Hindlimb muscle (tissue), 1 donor: Measurements from ENCODE around the gene CEP131. TPM values are rescaled to one million over a fixed set of nuclear protein-coding genes. Genes with fewer than 3 reads are reported as not detected.

Experiments used
- DNase-seq: peaks from one replicate; pipeline ENCODE4 v3.0.0-alpha.2; 2013
- polyA plus RNA-seq: library from polyadenylated mRNA; unstranded; fragments of 120-200 nt; gene quantifications from one replicate; pipeline ENCODE4 v1.2.1, GENCODE V29; 2013; ENCODE audit not compliant: insufficient read length

Gene CEP131
- polyA plus RNA-seq, 1 donor, result 15.4 TPM

- DNase-seq, result no peak
These were observed 38.2 kb downstream of the CEP131 start for GRCh38 chr17:81184555-81184954.

DNA sequence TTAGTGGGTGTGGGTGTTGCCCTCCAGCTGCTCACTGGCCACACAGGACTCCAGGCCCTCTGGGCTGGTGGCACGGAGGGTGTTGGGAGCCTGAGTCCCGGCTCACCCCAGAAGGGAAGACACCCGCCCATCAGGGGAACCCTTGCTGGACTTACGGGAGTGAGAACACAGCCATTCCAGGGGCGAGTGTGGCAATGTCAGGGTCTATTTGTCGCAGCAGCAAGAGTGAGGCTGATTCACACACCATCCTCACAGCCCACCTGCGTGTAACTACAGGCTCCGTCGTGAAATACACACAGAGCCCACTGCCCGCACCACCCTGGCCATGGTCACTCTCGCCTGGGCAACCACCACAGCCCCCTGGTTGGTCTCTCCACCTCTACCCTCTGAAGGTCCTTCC is 39.0 kb downstream of the CEP131 start:
- DNase-seq, result no peak

DNA sequence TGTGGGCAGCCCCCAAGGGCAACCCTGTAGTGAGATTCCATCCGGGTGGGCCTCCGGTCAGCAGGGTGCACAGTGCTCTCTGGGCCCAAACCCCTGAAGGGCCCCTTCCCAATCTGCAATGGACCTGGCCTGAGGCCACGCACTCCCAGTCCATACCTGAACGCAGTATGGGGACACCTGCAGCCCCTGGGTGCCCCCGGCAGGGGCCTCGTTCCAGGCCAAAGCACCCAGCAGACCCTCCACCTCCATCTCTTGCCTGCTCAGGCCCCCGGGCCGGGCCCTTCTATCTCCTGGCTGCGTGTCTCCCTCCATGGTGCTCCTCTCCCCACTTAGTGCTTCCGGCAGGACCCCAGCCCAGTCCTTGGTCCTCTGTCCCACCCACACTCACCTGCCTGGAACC is 39.4 kb downstream of the CEP131 start:
- no peak for DNase-seq

DNA sequence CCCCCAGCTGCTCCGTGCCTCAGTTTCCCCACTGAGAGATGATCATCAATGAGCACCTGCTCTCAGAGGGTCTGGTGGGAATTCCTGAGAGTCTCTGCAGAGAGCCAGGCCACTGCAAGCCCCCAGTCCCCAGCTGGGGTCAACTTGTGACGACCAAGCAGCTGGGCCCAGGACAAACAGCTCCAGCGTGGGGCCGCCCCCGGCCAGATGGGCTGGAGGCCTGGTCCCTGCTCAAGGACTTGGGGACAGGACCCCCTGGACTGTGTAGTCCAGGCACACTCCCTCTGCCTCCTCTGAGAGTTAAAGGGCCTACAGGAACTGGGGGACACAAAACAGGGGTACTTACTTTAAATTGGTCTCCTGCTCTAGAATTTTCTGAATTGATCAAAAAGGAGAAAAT is 40.2 kb downstream of the CEP131 start:
- no peak for DNase-seq

DNA sequence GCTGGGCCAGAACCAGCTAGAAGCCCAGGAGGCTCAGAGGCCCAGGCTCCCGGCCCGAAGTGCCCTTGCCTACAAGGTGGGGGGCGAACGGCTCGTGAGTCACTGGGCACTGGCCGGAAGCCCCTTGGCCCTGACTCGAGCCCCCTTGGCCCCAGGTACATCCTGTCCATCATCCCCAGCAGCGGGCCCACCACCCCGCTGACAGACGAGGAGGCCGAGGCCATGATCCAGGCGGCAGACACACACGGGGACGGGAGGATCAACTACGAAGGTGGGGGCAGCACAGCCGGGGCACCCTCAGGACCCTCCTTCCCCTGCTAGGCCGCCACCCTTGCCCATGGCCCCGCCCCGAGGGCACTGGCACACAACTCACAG is 41.0 kb downstream of the CEP131 start:
- DNase-seq, result no peak

- DNase-seq, result no peak
These were observed 41.6 kb downstream of the CEP131 start for GRCh38 chr17:81180836-81181810.

DNA sequence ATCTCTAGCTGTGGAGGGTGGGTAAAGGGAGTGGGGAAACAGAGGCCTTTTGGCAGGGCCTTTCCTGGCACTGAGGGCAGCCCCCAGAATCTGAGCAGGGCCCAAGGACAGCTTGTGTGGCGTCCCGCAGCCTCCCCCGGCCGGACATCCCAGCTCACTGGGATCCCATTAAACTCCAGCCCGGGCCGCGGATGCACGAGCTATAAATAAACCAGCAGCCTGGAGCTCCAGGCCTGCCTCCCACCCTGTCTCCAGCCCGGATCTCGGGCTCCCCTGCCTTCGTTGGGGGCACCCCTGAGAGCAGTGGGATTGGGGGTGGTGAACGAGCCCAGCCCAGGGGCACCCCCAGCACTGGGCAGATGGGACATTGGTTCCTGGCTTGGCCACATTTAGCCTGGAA is 42.9 kb downstream of the CEP131 start:
- DNase-seq, result no peak

DNA sequence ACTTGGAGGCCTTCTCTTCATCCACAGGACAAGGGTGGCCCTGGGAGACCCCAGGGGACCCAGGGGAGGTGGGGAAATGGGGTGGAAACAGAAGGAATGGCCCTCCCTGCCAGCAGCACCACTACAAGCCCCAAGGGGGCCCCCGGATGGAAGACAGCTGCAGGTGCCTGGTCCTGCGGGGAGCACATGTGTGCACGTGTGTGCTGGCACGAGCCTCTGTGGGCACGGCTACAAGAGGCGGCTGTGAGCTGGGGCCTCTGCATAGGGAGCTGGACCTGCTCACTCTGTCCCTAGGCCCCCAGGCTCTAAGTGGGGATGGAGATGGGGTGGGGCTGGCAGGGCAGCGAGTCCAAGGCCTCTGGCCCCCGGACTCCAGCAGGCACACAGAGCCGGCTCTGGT is 43.5 kb downstream of the CEP131 start:
- DNase-seq, result no peak

DNA sequence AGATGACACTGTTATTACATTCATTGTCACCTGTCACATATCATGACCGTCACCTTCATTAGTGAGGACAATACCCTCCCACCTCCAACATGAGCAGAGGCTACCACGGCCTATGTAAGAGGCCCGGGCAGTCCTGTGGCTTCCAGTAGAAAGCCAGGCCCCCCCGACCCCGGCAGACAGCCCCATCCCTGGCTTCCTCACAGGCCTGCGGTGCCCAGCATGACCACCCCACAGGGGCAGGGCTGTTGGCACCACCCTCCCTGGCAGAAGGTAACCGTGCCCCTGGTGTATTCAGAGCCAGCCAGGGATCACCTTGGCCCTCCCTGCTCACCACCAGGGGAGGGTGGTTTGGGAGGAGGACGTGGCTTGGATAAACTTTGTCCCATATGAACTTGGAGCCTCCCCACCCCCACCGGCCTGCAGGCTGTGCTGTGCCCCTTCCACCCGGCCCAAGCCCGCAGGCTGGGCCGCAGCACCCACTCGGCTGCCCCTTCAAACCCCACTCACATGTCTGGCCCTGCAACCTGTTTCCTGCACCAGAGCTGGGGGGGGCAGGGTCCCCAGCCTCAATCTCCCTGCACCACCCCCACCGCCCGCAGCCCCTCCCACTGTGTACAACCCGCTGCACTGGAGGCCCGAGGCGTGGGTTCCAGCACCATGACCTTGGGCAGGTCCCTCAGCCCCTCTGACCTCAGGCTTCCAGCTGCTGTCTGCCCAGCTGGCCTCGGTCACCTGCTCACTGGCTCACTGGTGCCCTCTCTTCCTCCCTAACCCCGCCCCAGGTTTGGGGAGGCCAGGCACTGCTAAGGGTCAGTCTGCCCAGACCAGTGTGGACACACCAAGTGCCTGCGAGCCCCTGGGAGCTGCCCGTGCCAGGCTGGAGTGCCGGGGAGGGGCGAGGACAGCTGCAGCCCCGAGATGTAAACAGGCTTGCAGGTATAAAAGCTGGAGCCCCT is 44.4 kb downstream of the CEP131 start:
- no peak for DNase-seq

DNA sequence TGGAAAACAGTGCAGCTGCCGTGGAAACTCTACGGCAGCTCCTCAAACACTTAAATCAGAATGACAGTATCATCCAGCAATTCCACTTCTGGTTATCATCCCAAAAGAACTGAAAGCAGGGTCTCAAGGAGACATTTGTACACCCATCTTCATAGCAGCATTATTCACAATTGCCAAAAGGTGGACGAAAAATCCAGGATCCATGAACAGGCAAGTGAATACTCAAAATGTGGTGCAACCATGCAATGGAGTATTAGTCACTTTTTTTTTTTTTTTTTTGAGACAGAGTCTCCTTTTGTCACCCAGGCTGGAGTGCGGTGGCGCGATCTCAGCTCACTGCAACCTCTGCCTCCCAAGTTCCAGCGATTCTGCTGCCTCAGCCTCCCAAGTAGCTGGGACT is 46.1 kb downstream of the CEP131 start:
- DNase-seq, result no peak

- DNase-seq, result no peak
These were observed 49.0 kb downstream of the CEP131 start for GRCh38 chr17:81173762-81174155.

- DNase-seq, result no peak
These were observed 49.6 kb downstream of the CEP131 start for GRCh38 chr17:81173052-81173761.

DNA sequence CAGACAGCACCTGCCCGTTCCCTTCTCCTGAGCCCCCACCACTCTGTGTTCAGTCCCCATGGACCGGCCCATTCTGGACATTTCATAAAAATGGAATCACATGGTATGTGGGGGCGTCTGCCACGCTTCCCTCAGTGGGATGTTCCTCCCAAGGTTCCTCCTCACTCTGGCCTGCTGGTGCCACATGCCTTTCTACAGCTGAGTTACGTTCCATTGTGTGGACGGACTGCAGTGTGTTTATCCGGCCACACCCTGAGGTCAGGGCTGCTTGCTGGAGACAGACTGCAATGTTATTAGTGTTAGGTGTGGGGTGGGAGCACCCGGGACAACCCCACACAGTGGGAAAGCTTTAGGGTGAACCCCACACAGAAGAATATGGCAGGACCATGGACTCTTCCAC is 50.8 kb downstream of the CEP131 start:
- DNase-seq, result no peak

DNA sequence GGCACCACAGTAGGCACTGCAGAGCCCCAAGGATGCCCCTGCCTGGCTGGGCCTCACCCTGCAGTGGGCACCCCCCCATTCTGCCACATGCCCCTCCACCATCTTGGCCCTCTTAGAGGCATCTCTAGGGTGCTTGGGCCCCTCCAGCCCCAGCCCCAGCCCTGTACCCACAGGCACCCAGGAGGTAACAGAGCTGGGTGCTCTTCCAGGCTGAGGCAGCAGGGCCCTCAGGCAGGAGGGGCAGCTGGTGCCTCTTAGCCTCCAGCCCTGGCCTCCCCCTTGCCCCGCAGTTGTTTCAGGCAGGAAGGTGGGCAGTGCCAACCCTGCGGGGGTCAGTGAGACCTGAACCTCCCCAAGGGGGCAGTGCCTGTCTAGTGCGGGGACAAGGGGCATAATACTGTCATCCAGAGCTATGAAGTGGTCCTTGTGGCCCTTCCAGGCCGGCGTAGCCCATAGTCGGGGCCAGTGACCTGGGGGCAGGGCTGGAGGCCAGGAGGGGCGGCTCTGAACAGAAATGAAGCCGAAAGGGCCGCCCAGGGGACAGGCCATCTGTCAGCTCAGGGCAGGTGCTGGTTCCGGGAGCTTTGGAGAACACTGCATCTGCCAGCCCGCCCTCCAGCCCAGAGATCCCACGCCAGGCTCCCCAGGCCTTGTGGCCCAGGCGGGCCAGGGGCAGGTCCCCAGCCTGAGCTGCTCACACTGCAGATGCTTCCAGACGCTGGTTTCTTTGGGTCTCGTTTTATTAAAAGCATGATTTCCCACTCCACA is 51.9 kb downstream of the CEP131 start:
- DNase-seq, result no peak

GRCh38 chr17:81169870-81170309 is 52.9 kb downstream of the CEP131 start:
- DNase-seq, result no peak

DNA sequence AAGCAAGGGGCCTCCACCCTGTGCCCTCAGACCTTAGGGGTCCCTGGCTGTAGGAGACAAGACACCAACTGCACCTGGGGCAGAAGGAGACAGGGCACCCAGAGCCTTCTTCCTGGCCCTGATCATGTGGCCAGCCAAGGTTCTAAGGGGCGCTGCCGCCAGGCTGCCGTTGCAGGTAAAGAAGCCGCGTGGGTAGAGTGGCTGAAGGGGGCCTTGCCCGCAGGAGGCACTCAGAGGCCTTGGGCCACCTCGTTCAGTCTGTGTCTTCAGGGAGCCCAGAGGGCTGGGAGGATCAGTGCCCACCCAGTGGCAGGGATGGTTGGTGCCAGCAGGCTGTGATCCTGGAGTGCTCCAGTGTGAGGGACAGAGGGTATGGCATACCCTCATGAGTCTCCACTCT is 55.1 kb downstream of the CEP131 start:
- DNase-seq, result no peak

- no peak for DNase-seq
These were observed 55.6 kb downstream of the CEP131 start for GRCh38 chr17:81167194-81167524.

- DNase-seq, result no peak
These were observed 56.7 kb downstream of the CEP131 start, which contains the start of gene AATK for GRCh38 chr17:81166033-81166492. AATK (minus strand) TSS chr17:81166221; CDS start chr17:81165992, 229 bp downstream.

GRCh38 chr17:81165246-81166032 is 57.3 kb downstream of the CEP131 start, which contains the start of gene PVALEF:
PVALEF (plus strand) TSS chr17:81165507; CDS start chr17:81181227, 15,720 bp downstream.
- DNase-seq, result no peak

- DNase-seq, result peak; percentile 58
These were observed 58.2 kb downstream of the CEP131 start for GRCh38 chr17:81164371-81165245.
